ENCODE measurements around the gene SULT1A2.
"Not testable (repeated sequence)": the region's sequence is repeated elsewhere in the genome, so short reads cannot be mapped to it uniquely, and the experiment has no call there.

DNA sequence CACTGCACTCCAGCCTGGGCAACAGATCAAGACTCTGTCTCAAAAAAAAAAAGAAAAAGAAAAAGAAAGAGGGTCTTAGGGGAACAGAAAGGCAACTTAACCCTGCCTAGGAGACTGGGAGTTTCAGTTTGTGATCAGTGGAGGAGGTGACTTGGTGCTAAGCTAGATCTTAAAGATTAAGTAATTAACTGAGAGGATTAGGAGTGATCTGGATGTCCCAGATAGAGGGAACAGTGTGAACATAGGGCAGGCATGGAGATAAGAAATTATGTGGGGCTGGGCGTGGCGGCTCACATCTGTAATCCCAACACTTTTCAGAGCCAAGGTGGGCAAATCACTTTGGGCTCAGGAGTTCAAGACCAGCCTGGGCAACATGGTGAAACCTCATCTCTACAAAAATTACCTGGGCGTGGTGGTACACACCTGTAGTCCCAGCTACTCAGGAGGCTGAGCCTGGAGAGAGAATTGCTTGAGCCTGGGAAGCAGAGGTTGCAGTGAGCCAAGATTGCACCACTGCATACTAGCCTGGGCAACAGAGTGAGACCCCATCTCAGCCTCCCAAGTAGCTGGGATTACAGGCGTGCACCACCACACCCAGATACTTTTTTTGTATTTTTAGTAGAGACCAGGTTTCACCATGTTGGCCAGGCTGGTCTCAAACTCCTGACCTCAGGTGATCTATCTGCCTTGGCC, 30.5 kb downstream of the SULT1A2 start:
- TF ChIP-seq, protein P1, sequence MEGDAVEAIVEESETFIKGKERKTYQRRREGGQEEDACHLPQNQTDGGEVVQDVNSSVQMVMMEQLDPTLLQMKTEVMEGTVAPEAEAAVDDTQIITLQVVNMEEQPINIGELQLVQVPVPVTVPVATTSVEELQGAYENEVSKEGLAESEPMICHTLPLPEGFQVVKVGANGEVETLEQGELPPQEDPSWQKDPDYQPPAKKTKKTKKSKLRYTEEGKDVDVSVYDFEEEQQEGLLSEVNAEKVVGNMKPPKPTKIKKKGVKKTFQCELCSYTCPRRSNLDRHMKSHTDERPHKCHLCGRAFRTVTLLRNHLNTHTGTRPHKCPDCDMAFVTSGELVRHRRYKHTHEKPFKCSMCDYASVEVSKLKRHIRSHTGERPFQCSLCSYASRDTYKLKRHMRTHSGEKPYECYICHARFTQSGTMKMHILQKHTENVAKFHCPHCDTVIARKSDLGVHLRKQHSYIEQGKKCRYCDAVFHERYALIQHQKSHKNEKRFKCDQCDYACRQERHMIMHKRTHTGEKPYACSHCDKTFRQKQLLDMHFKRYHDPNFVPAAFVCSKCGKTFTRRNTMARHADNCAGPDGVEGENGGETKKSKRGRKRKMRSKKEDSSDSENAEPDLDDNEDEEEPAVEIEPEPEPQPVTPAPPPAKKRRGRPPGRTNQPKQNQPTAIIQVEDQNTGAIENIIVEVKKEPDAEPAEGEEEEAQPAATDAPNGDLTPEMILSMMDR (IDR thresholded peaks at IDR 0.05): not testable (repeated sequence)
- TF ChIP-seq SIN3A (IDR thresholded peaks at IDR 0.05; ENCODE audit: borderline replicate concordance, insufficient read depth, low read depth, low read length); POLR2AphosphoS5 (IDR thresholded peaks at IDR 0.05; ENCODE audit: low read depth, low read length); TCF7L2 (IDR thresholded peaks at IDR 0.05; ENCODE audit: low read depth, low read length): not testable (repeated sequence)
- TF ChIP-seq, protein P2, sequence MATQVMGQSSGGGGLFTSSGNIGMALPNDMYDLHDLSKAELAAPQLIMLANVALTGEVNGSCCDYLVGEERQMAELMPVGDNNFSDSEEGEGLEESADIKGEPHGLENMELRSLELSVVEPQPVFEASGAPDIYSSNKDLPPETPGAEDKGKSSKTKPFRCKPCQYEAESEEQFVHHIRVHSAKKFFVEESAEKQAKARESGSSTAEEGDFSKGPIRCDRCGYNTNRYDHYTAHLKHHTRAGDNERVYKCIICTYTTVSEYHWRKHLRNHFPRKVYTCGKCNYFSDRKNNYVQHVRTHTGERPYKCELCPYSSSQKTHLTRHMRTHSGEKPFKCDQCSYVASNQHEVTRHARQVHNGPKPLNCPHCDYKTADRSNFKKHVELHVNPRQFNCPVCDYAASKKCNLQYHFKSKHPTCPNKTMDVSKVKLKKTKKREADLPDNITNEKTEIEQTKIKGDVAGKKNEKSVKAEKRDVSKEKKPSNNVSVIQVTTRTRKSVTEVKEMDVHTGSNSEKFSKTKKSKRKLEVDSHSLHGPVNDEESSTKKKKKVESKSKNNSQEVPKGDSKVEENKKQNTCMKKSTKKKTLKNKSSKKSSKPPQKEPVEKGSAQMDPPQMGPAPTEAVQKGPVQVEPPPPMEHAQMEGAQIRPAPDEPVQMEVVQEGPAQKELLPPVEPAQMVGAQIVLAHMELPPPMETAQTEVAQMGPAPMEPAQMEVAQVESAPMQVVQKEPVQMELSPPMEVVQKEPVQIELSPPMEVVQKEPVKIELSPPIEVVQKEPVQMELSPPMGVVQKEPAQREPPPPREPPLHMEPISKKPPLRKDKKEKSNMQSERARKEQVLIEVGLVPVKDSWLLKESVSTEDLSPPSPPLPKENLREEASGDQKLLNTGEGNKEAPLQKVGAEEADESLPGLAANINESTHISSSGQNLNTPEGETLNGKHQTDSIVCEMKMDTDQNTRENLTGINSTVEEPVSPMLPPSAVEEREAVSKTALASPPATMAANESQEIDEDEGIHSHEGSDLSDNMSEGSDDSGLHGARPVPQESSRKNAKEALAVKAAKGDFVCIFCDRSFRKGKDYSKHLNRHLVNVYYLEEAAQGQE (IDR thresholded peaks at IDR 0.05; ENCODE audit: insufficient read depth in 1 of 2, low read depth in 2 of 2, low read length in 1 of 2): not testable (repeated sequence)

Measured in Panc1 (cell line).